Measurements from ENCODE around the gene CPM. TPM values are rescaled to one million over a fixed set of nuclear protein-coding genes. Genes with fewer than 3 reads are reported as not detected.

The CPM gene
- total RNA-seq, 1 donor from 2014 or later = 1.0 TPM

DNA sequence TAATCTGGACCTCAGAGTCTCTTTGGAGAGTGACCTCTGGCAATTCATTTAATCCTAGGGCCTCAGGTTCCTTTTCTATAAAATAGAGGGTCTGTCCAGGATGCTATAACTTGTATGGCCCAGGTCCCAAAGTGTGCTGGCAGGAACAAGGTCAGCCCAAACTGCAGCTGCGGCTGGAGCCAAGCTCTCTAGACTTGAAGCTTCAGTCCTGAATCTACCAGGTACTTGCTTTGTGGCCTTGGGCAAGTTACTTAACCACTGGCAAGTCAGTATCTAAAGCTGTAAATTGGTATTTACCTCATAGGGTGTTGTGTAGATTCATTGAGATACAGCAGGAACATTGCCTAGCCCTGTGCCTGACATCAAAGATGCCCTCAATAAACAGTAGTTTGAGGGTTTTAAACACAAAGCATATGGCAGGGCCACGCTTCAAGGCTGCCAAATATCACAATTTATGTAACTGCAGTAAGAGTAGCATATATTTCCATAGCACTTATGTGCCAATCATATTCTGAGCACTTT lies 21.7 kb downstream of the CPM start:
- no peaks in the 10 kb centered on the region for H3K9me3 Mint-ChIP-seq (ENCODE audit: unreplicated experiment)
- H3K4me1 Mint-ChIP-seq (ENCODE audit: unreplicated experiment) = peaks cover 13% of the 10 kb centered on the region
- no peak overlapping the region for H3K4me3 Mint-ChIP-seq (ENCODE audit: unreplicated experiment)
- H3K27ac Mint-ChIP-seq (ENCODE audit: unreplicated experiment) = no peak overlapping the region
- H3K36me3 Mint-ChIP-seq (ENCODE audit: unreplicated experiment) = no peaks in the 10 kb centered on the region
- no peak for DNase-seq (ENCODE audit: extremely low spot score, unreplicated experiment)
- TF ChIP-seq, protein P1, sequence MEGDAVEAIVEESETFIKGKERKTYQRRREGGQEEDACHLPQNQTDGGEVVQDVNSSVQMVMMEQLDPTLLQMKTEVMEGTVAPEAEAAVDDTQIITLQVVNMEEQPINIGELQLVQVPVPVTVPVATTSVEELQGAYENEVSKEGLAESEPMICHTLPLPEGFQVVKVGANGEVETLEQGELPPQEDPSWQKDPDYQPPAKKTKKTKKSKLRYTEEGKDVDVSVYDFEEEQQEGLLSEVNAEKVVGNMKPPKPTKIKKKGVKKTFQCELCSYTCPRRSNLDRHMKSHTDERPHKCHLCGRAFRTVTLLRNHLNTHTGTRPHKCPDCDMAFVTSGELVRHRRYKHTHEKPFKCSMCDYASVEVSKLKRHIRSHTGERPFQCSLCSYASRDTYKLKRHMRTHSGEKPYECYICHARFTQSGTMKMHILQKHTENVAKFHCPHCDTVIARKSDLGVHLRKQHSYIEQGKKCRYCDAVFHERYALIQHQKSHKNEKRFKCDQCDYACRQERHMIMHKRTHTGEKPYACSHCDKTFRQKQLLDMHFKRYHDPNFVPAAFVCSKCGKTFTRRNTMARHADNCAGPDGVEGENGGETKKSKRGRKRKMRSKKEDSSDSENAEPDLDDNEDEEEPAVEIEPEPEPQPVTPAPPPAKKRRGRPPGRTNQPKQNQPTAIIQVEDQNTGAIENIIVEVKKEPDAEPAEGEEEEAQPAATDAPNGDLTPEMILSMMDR (IDR thresholded peaks at IDR 0.05) = no peak
- peaks cover 4% of the 10 kb centered on the region for H3K27me3 Mint-ChIP-seq (ENCODE audit: unreplicated experiment)

DNA sequence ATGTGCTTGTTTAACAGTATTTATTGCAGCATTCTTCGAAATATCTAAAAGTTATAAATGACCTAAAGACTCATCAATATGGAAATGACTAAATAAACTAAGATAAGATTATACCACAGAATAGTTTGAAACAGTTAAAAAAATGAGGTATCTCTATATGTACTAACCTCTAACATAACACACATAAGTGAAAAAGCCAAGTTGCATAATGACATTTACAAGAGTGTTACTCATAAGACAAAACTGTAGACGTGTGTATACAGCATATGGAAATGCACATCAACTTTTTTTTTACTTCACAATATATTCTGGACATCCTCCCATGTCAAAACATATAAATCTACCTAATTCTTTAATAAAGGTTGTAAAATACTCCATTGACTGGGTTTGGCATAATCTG lies 22.8 kb downstream of the CPM start:
- peaks cover 9% of the 10 kb centered on the region for H3K4me1 Mint-ChIP-seq (ENCODE audit: unreplicated experiment)
- peaks cover 4% of the 10 kb centered on the region for H3K27me3 Mint-ChIP-seq (ENCODE audit: unreplicated experiment)
- no peaks in the 10 kb centered on the region for H3K9me3 Mint-ChIP-seq (ENCODE audit: unreplicated experiment)
- TF ChIP-seq, protein P1 (IDR thresholded peaks at IDR 0.05) = no peak
- H3K4me3 Mint-ChIP-seq (ENCODE audit: unreplicated experiment) = no peak overlapping the region
- no peak for DNase-seq (ENCODE audit: extremely low spot score, unreplicated experiment)
- no peaks in the 10 kb centered on the region for H3K36me3 Mint-ChIP-seq (ENCODE audit: unreplicated experiment)
- no peak overlapping the region for H3K27ac Mint-ChIP-seq (ENCODE audit: unreplicated experiment)

DNA sequence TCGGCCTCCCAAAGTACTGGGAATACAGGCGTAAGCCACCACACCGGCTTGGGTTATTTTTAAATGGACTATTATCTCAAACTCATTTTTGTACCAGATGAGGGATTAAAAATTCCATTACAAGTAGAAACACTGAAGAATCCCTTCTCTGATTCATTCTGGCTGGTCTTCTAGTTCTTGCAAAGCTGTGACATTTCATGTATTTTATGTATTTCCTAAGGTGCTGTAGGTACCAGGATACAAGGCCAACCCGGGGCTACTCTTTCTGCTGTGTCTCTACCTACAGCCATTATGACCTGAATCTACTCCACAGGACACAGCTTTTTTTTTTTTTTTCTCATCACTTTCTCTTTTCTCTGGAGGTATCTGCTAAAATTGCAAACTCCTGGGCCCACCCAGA lies 24.9 kb downstream of the CPM start:
- no peaks in the 10 kb centered on the region for H3K9me3 Mint-ChIP-seq (ENCODE audit: unreplicated experiment)
- DNase-seq (ENCODE audit: extremely low spot score, unreplicated experiment) = no peak
- no peaks in the 10 kb centered on the region for H3K4me1 Mint-ChIP-seq (ENCODE audit: unreplicated experiment)
- H3K27ac Mint-ChIP-seq (ENCODE audit: unreplicated experiment) = no peak overlapping the region
- H3K4me3 Mint-ChIP-seq (ENCODE audit: unreplicated experiment) = no peak overlapping the region
- H3K27me3 Mint-ChIP-seq (ENCODE audit: unreplicated experiment) = peaks cover 10% of the 10 kb centered on the region
- TF ChIP-seq, protein P1 (IDR thresholded peaks at IDR 0.05) = no peak
- no peaks in the 10 kb centered on the region for H3K36me3 Mint-ChIP-seq (ENCODE audit: unreplicated experiment)

DNA sequence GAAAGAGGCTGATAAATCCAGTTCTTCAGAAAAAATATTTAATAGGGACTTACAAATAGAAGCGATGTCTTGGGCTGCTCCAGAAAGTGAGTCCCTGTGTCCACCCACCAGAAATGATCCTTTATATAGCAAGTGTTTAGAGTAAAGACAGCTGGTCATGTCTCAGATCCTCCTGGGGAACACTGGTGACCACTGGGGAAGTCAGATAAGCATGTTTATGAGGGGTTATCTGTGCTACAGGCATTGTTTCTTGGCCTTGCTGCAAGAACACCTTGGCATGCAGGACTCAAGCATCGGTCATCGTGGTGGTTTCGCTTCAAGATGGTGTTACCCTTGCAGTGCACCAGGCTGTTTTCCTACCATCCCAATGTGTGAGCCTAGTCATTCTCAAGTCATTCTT lies 27.2 kb downstream of the CPM start:
- Mint-ChIP-seq H3K9me3 (ENCODE audit: unreplicated experiment) (no peaks in the 10 kb centered on the region), H3K27me3 (ENCODE audit: unreplicated experiment) (peaks cover 17% of the 10 kb centered on the region), H3K36me3 (ENCODE audit: unreplicated experiment) (no peaks in the 10 kb centered on the region), H3K27ac (ENCODE audit: unreplicated experiment) (no peak overlapping the region), H3K4me1 (ENCODE audit: unreplicated experiment) (no peaks in the 10 kb centered on the region), H3K4me3 (ENCODE audit: unreplicated experiment) (no peak overlapping the region)
- no peak for DNase-seq (ENCODE audit: extremely low spot score, unreplicated experiment)
- TF ChIP-seq, protein P1 (IDR thresholded peaks at IDR 0.05) = no peak

DNA sequence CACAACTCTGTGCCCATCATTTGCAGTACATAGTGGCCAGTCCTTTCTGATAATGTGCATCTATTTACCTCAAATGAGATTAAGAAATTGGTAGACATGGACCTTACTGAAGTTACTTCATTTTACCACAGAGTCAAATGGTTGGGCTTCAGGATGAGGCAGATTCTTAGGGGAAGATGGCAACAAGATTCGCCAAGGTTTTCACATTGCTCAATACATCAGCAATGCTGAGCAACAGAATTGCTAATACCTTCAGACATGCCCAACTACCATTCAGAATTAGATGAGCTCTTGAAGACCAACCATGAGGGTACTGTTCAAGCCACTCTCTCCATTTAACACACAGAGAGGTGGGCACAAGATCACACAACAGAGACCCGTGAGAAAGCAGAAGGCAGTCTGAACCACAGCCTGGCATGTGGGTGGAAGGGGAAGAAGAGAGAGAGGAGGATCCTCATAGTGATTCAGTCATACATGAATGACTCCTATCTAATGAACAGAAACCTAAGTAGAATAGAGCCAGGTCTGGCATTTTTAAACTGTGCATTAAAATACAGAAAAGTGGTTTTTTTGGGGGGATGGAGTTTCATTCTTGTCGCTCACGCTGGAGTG lies 28.5 kb downstream of the CPM start:
- Mint-ChIP-seq H3K36me3 (ENCODE audit: unreplicated experiment) (no peaks in the 10 kb centered on the region), H3K27me3 (ENCODE audit: unreplicated experiment) (peaks cover 25% of the 10 kb centered on the region), H3K4me3 (ENCODE audit: unreplicated experiment) (no peak overlapping the region), H3K9me3 (ENCODE audit: unreplicated experiment) (no peaks in the 10 kb centered on the region), H3K27ac (ENCODE audit: unreplicated experiment) (no peak overlapping the region), H3K4me1 (ENCODE audit: unreplicated experiment) (no peaks in the 10 kb centered on the region)
- TF ChIP-seq, protein P1 (IDR thresholded peaks at IDR 0.05) = no peak
- DNase-seq (ENCODE audit: extremely low spot score, unreplicated experiment) = no peak

Measured in osteocyte (in vitro differentiated cells).